Keratinocyte (primary cell): ENCODE measurements around the gene SFSWAP. TPM values are rescaled to one million over a fixed set of nuclear protein-coding genes. Genes with fewer than 3 reads are reported as not detected.
"Not testable (repeated sequence)": the region's sequence is repeated elsewhere in the genome, so short reads cannot be mapped to it uniquely, and the experiment has no call there.

ENCODE experiments used
- DNase-seq: peaks from one replicate; pipeline ENCODE4 v3.0.0-alpha.2; 2011; ENCODE audit warnings: low read depth, missing footprints, low spot score
- FAIRE-seq: peaks from 2 replicates; lab custom pipeline; 2011; peaks lifted over from hg19 to GRCh38; lab: Jason Lieb, UNC
- H2AFZ ChIP-seq: 2 replicates; pipeline ENCODE4 v1.6.0; 2012; ENCODE audit warnings: low read length, control low read depth, inconsistent platforms; ENCODE audit not compliant: control insufficient read depth
- H3K27ac ChIP-seq: 2 replicates; pipeline ENCODE4 v1.5.1; 2011; ENCODE audit warnings: low read length; ENCODE audit not compliant: control insufficient read depth, insufficient read depth
- H3K27me3 ChIP-seq: 3 replicates; pipeline ENCODE4 v1.6.0; 2011; ENCODE audit warnings: low read length; ENCODE audit not compliant: control insufficient read depth, insufficient read depth; ENCODE audit errors: extremely low read depth
- H3K36me3 ChIP-seq, 2 experiments: 2 replicates in 1 of 2; 3 replicates in 1 of 2; pipeline ENCODE4 v1.5.1; 2011; ENCODE audit warnings: low read length in 2 of 2, mild to moderate bottlenecking in 1 of 2; ENCODE audit not compliant: control insufficient read depth in 2 of 2, insufficient read depth in 2 of 2; ENCODE audit errors: extremely low read depth in 1 of 2
- H3K4me1 ChIP-seq: 3 replicates; pipeline ENCODE4 v1.5.1; 2011; ENCODE audit warnings: low read length; ENCODE audit not compliant: control insufficient read depth, insufficient read depth; ENCODE audit errors: extremely low read depth
- H3K4me2 ChIP-seq: 3 replicates; pipeline ENCODE4 v1.6.0; 2011; ENCODE audit warnings: low read depth, low read length; ENCODE audit not compliant: control insufficient read depth, insufficient read depth; ENCODE audit errors: extremely low read depth
- H3K4me3 ChIP-seq, 3 experiments: fragments of 200-600 bp in 1 of 3; sonication (generic) in 1 of 3; 2 replicates in 2 of 3; 3 replicates in 1 of 3; pipeline ENCODE4 v1.5.1; 2011 to 2016; ENCODE audit warnings: low read length in 3 of 3, mild to moderate bottlenecking in 3 of 3, control low read depth in 2 of 3, inconsistent platforms in 1 of 3, low read depth in 1 of 3, mixed read lengths in 1 of 3, mixed run types in 1 of 3, moderate library complexity in 1 of 3; ENCODE audit not compliant: control insufficient read depth in 2 of 3, insufficient read depth in 2 of 3; ENCODE audit errors: extremely low read depth in 1 of 3
- H3K79me2 ChIP-seq: 2 replicates; pipeline ENCODE4 v1.6.0; 2012; ENCODE audit warnings: low read length; ENCODE audit not compliant: control insufficient read depth, insufficient read depth
- H3K9ac ChIP-seq: 3 replicates; pipeline ENCODE4 v1.6.0; 2011; ENCODE audit warnings: low read length; ENCODE audit not compliant: control insufficient read depth, insufficient read depth; ENCODE audit errors: extremely low read depth
- H3K9me1 ChIP-seq: 3 replicates; pipeline ENCODE4 v1.6.0; 2011; ENCODE audit warnings: low read length; ENCODE audit not compliant: control insufficient read depth, insufficient read depth; ENCODE audit errors: extremely low read depth
- H3K9me3 ChIP-seq: 2 replicates; pipeline ENCODE4 v1.5.1; 2012; ENCODE audit warnings: low read depth, low read length; ENCODE audit not compliant: control insufficient read depth
- H4K20me1 ChIP-seq: 3 replicates; pipeline ENCODE4 v1.6.0; 2011; ENCODE audit warnings: low read length; ENCODE audit not compliant: control insufficient read depth, insufficient read depth; ENCODE audit errors: extremely low read depth
- CTCF ChIP-seq, 3 experiments: IDR thresholded peaks in 1 of 3; conservative IDR thresholded peaks in 1 of 3; optimal IDR thresholded peaks in 1 of 3; 2 replicates in 2 of 3; 3 replicates in 1 of 3; pipeline versions ENCODE3 to v1.5.1; 2011; ENCODE audit warnings: low read length in 3 of 3, mild to moderate bottlenecking in 3 of 3, moderate library complexity in 2 of 3, control low read depth in 1 of 3, inconsistent platforms in 1 of 3; ENCODE audit not compliant: insufficient read depth in 2 of 3; ENCODE audit errors: extremely low read depth in 1 of 3
- EZH2 ChIP-seq: IDR thresholded peaks from one replicate; pipeline ENCODE4 v1.6.1; 2012; ENCODE audit warnings: inconsistent platforms, mild to moderate bottlenecking, low read length, moderate library complexity
- dilution Hi-C: fragments of 300-500 bp; cut with MboI; formaldehyde crosslinking; loops from one replicate; pipeline ENCODE4 v1.7.0; 2020; ENCODE audit warnings: low sequenced_read_pairs; ENCODE audit not compliant: extremely low pct_ligation_motif_present
- polyA plus RNA-seq, 5 experiments: library from polyadenylated mRNA; depleted of rRNA in 3 of 5; stranded (reverse) in 3 of 5; stranded (forward) in 1 of 5; unstranded in 1 of 5; fragments of >200 nt; gene quantifications; 1 replicate in 1 of 5; 2 replicates in 3 of 5; 3 replicates in 1 of 5; pipeline versions ENCODE4 v1.2.1 to v1.2.3, GENCODE V29; 2011 to 2012; ENCODE audit warnings: missing spikeins in 2 of 5, low read depth in 1 of 5, low replicate concordance in 1 of 5

SFSWAP gene
- polyA plus RNA-seq, 1 donor (not counting 4 experiments of a cell fraction or from before 2014, with no cell fraction given) = 13.1 TPM

GRCh38 chr12:131740626-131741025, 29.7 kb downstream of the SFSWAP start:
- Histone ChIP-seq H4K20me1 (no peaks in the 10 kb centered on the region), H3K4me2 (no peak overlapping the region), H3K27me3 (no peaks in the 10 kb centered on the region), H3K36me3 (peaks cover 17 to 24% of the 10 kb centered on the region in 2 experiments), H3K79me2 (no peaks in the 10 kb centered on the region), H3K27ac (no peak overlapping the region), H3K9me3 (peaks cover 2% of the 10 kb centered on the region), H3K9me1 (no peaks in the 10 kb centered on the region), H2AFZ (no peak overlapping the region), H3K4me3 (no peak overlapping the region), H3K4me1 (peaks cover 10% of the 10 kb centered on the region), H3K9ac (no peak overlapping the region)
- no peak for TF ChIP-seq EZH2
- TF ChIP-seq CTCF (optimal IDR thresholded peaks at IDR 0.05 in 1 of 3, IDR thresholded peaks at IDR 0.05 in 1 of 3, conservative IDR thresholded peaks at IDR 0.05 in 1 of 3; ENCODE audit: extremely low read depth in 1 of 3, insufficient read depth in 2 of 3, low read length in 3 of 3) = no peak
- FAIRE-seq (no peak), DNase-seq (no peak)
- dilution Hi-C loops = no loop called here

- H2AFZ ChIP-seq, FAIRE-seq, H3K9me1 ChIP-seq, H4K20me1 ChIP-seq, H3K4me2 ChIP-seq, H3K27ac ChIP-seq, H3K27me3 ChIP-seq, H3K79me2 ChIP-seq, H3K4me3 ChIP-seq, DNase-seq, dilution Hi-C loops, H3K9me3 ChIP-seq, H3K4me1 ChIP-seq, H3K9ac ChIP-seq: not testable (repeated sequence)
- H3K36me3 ChIP-seq = peaks cover 21 to 37% of the 10 kb centered on the region in 2 experiments
These were observed 31.9 kb downstream of the SFSWAP start for GRCh38 chr12:131742761-131743160.

- H3K27ac ChIP-seq, H3K79me2 ChIP-seq, H3K4me1 ChIP-seq, FAIRE-seq, H3K4me2 ChIP-seq, H2AFZ ChIP-seq, H3K4me3 ChIP-seq, H4K20me1 ChIP-seq, H3K9me1 ChIP-seq, H3K9me3 ChIP-seq, dilution Hi-C loops, H3K27me3 ChIP-seq, H3K9ac ChIP-seq, DNase-seq: not testable (repeated sequence)
- peaks cover 21 to 37% of the 10 kb centered on the region in 2 experiments for H3K36me3 ChIP-seq
These were observed 32.5 kb downstream of the SFSWAP start for GRCh38 chr12:131743410-131743809.

GRCh38 chr12:131743880-131744279, 33.0 kb downstream of the SFSWAP start:
- H3K27ac ChIP-seq, dilution Hi-C loops, H3K9me1 ChIP-seq, H3K9me3 ChIP-seq, FAIRE-seq, H3K9ac ChIP-seq, H2AFZ ChIP-seq, H3K4me2 ChIP-seq, DNase-seq, H3K4me1 ChIP-seq, H4K20me1 ChIP-seq, H3K27me3 ChIP-seq, H3K79me2 ChIP-seq, H3K4me3 ChIP-seq: not testable (repeated sequence)
- peaks cover 20 to 37% of the 10 kb centered on the region in 2 experiments for H3K36me3 ChIP-seq
